22Rv1 (cell line): ENCODE results near the gene CAMK4.

Experiments used
- ZFX ChIP-seq: fragments of 450-650 bp; IDR thresholded peaks from 2 replicates; pipeline ENCODE4 v1.6.1; 2017; ENCODE audit warnings: antibody characterized with exemption, borderline replicate concordance
- TF ChIP-seq, protein P1 (sequence below): fragments of 450-650 bp; IDR thresholded peaks from 2 replicates; pipeline ENCODE4 v1.5.1; 2017; ENCODE audit warnings: mild to moderate bottlenecking

GRCh38 chr5:111277061-111277460 is 52.9 kb downstream of the CAMK4 start:
- TF ChIP-seq, protein P1, sequence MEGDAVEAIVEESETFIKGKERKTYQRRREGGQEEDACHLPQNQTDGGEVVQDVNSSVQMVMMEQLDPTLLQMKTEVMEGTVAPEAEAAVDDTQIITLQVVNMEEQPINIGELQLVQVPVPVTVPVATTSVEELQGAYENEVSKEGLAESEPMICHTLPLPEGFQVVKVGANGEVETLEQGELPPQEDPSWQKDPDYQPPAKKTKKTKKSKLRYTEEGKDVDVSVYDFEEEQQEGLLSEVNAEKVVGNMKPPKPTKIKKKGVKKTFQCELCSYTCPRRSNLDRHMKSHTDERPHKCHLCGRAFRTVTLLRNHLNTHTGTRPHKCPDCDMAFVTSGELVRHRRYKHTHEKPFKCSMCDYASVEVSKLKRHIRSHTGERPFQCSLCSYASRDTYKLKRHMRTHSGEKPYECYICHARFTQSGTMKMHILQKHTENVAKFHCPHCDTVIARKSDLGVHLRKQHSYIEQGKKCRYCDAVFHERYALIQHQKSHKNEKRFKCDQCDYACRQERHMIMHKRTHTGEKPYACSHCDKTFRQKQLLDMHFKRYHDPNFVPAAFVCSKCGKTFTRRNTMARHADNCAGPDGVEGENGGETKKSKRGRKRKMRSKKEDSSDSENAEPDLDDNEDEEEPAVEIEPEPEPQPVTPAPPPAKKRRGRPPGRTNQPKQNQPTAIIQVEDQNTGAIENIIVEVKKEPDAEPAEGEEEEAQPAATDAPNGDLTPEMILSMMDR = no peak
- TF ChIP-seq ZFX = no peak
